Epithelial cell of esophagus (primary cell): ENCODE results near the gene AK4.
A peak's percentile ranks its signal among the peaks of the same experiment; 100 is the strongest.
"Not testable (repeated sequence)": the region's sequence is repeated elsewhere in the genome, so short reads cannot be mapped to it uniquely, and the experiment has no call there.

Experiments used
- DNase-seq: peaks from one replicate; pipeline ENCODE4 v3.0.0; 2010; ENCODE audit warnings: low read depth
- H3K4me3 ChIP-seq: 2 replicates; pipeline ENCODE4 v1.5.1; 2011; ENCODE audit warnings: mild to moderate bottlenecking, low read length, control low read depth
- TF ChIP-seq, protein P1 (sequence below): IDR thresholded peaks from 2 replicates; pipeline ENCODE4 v1.5.1; 2011; ENCODE audit warnings: low read depth, mild to moderate bottlenecking, low read length, control low read depth, inconsistent platforms; ENCODE audit not compliant: insufficient read depth; ENCODE audit errors: missing control alignments

Gene AK4

DNA sequence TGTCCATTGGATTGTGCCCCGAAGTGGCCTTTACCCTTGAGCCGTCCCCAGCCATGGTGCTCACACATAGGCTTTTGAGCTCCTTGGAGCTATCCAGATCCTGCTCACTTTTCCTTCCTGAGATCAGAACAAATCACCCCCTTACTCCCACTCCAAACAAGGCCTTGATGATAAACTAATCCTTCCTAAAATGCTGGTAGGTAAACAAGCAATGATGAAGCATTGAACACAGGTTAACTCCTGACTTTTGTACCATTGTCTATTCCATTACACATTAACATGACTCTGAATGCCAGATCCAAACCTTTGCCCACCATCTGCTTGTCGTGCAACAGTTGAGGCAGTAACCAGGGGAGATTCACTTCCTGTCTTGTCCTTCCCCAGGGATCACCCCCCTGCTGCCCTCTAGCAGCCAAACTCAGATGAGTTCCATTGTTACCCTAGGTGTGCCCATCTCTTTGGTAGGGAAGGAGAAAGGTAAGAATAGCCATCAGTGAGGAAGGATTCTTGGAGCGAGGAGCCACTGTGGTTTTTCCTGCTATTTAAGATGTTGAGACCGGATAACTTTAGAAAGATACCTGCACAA lies 81.8 kb downstream of the AK4 start:
- TF ChIP-seq, protein P1, sequence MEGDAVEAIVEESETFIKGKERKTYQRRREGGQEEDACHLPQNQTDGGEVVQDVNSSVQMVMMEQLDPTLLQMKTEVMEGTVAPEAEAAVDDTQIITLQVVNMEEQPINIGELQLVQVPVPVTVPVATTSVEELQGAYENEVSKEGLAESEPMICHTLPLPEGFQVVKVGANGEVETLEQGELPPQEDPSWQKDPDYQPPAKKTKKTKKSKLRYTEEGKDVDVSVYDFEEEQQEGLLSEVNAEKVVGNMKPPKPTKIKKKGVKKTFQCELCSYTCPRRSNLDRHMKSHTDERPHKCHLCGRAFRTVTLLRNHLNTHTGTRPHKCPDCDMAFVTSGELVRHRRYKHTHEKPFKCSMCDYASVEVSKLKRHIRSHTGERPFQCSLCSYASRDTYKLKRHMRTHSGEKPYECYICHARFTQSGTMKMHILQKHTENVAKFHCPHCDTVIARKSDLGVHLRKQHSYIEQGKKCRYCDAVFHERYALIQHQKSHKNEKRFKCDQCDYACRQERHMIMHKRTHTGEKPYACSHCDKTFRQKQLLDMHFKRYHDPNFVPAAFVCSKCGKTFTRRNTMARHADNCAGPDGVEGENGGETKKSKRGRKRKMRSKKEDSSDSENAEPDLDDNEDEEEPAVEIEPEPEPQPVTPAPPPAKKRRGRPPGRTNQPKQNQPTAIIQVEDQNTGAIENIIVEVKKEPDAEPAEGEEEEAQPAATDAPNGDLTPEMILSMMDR = no peak
- no peak for DNase-seq

DNA sequence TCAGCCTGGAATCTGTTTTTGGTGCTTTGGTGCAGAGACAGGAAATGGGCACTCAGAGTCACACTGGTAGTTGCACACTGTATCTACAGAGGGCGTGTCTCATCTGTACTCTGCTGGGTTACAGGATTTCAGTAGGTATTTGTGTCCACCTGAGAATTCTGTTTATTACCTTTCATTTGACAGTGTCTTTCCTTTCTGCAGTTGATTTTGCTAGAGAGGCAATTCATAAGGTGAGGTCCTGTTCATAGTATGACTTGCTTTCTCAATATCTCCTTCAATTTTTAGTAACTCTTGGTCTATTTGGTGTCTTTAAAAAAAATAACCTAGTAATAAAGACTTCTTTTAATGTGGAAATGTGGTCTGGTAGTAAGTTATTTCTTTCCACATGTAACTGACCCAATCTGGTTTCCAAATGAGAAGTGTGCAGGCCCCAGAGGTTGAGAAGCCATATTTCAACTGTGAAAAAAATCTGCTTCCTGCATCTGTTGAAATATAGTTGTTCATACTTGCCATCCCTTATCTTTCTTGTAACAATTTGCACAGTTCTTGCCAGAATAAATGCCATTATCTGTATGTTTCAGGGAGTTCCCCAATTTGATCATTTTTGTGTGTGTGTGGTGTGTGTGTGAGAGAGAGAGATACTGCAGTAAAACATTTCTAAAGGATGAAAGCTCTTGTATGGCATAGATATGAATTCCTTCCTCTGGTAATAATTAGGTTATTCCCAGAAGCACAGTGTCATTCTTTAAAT lies 82.9 kb downstream of the AK4 start:
- H3K4me3 ChIP-seq = no peak overlapping the region
- no peak for DNase-seq
- TF ChIP-seq, protein P1 = no peak

More for the DNA sequence above, 81.8 kb downstream of the AK4 start:
- no peak overlapping the region for H3K4me3 ChIP-seq

DNA sequence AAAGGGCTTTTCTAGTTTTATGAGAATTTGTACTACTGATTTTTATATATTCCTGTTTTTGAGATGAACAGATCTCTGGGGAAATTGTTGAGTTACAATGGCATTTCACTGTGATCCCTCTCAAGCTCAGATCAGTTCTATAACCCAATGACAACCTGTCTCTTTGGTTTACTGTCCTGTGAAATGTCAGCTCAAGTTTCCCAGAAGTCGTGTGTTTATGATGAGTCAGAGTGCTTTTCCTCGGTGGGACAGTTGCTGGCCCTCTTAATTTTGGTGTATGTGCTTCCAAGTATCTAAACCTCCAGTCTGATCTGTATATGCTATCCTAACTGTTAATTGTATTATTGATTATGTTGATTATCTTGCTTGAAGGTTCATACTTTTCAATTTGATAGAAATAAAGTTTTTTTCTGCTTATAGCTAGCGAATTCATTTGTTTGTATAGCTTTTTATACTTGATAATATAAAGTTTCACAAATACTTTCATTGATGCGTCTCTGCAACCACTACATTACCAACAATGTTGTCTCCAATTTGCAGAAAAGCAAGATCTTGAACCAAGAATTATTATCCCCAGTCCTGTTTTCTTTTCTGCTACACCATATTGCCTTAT lies 83.8 kb downstream of the AK4 start:
- TF ChIP-seq, protein P1 = no peak
- H3K4me3 ChIP-seq = no peak overlapping the region
- DNase-seq = no peak

GRCh38 chr1:65232461-65232990 lies 84.5 kb downstream of the AK4 start:
- DNase-seq = no peak

GRCh38 chr1:65233782-65234181 lies 85.8 kb downstream of the AK4 start:
- H3K4me3 ChIP-seq = no peak overlapping the region
- TF ChIP-seq, protein P1 = no peak
- DNase-seq = no peak

More at GRCh38 chr1:65232461-65232990, 84.5 kb downstream of the AK4 start:
- no peak overlapping the region for H3K4me3 ChIP-seq
- TF ChIP-seq, protein P1 = no peak

- TF ChIP-seq, protein P1 = peak; percentile 43
- peak; percentile 51 for DNase-seq
Measured at GRCh38 chr1:65235867-65236805, 88.1 kb downstream of the AK4 start.

GRCh38 chr1:65237088-65237487 lies 89.1 kb downstream of the AK4 start:
- not testable (repeated sequence) for DNase-seq, H3K4me3 ChIP-seq

More at GRCh38 chr1:65235867-65236805, 88.1 kb downstream of the AK4 start:
- H3K4me3 ChIP-seq = no peak overlapping the region
